OCI-LY3 (cell line): Measurements from ENCODE around the gene BLCAP.

Experiments
- H2AFZ ChIP-seq: fragments of 200-600, 300-600 bp; shearing (Covaris generic); 2 replicates; pipeline ENCODE4 v1.6.0; 2014; ENCODE audit warnings: antibody characterized with exemption, low read depth, low read length
- H3K27ac ChIP-seq: fragments of 200-600, 300-600 bp; sonication (generic); 2 replicates; pipeline ENCODE4 v1.5.1; 2014; ENCODE audit warnings: mild to moderate bottlenecking, low read length, moderate library complexity, mixed read lengths
- H3K27me3 ChIP-seq: fragments of 200-600, 300-600 bp; sonication (generic); 2 replicates; pipeline ENCODE4 v1.6.1; 2014; ENCODE audit warnings: low read depth, low read length, mixed read lengths
- H3K36me3 ChIP-seq: fragments of 200-600, 300-600 bp; sonication (generic); replicated peaks from 2 replicates; pipeline ENCODE3; 2014; ENCODE audit warnings: low read depth, low read length, mixed read lengths
- H3K4me1 ChIP-seq: fragments of 300-600, 200-600 bp; sonication (generic); 2 replicates; pipeline ENCODE4 v1.6.1; 2014; ENCODE audit warnings: low read length, mixed read lengths
- H3K4me2 ChIP-seq: fragments of 200-600, 300-600 bp; sonication (generic); 2 replicates; pipeline ENCODE4 v1.6.1; 2014; ENCODE audit warnings: low read length, mixed read lengths
- H3K4me3 ChIP-seq: fragments of 300-600, 200-600 bp; sonication (generic); 2 replicates; pipeline ENCODE4 v1.5.1; 2014; ENCODE audit warnings: antibody characterized with exemption, mild to moderate bottlenecking, low read length, moderate library complexity
- H3K79me2 ChIP-seq: fragments of 300-600, 200-600 bp; shearing (Covaris generic); 2 replicates; pipeline ENCODE4 v1.6.1; 2014; ENCODE audit warnings: mild to moderate bottlenecking, low read length, mixed read lengths
- H3K9ac ChIP-seq: fragments of 300-600, 200-600 bp; shearing (Covaris generic); 2 replicates; pipeline ENCODE4 v1.6.0; 2014; ENCODE audit warnings: mild to moderate bottlenecking, low read length, moderate library complexity
- H3K9me3 ChIP-seq: fragments of 200-600, 300-600 bp; shearing (Covaris generic); 2 replicates; pipeline ENCODE4 v1.6.1; 2014; ENCODE audit warnings: low read length, mixed read lengths; ENCODE audit not compliant: insufficient read depth
- H4K20me1 ChIP-seq: fragments of 200-600, 300-600 bp; sonication (generic); 2 replicates; pipeline ENCODE4 v1.6.1; 2016; ENCODE audit warnings: low read length, mixed read lengths; ENCODE audit not compliant: insufficient read depth
- EZH2phosphoT487 ChIP-seq: fragments of 200-600 bp; shearing (Covaris generic); IDR thresholded peaks from 2 replicates; pipeline ENCODE4 v1.6.1; 2018; ENCODE audit warnings: antibody characterized with exemption, mixed run types, low read depth
- TF ChIP-seq, protein P1 (sequence below): fragments of 200-600, 300-600 bp; sonication (generic); IDR thresholded peaks from 2 replicates; pipeline ENCODE4 v1.5.1; 2014; ENCODE audit warnings: antibody characterized with exemption, low read length, low read depth

Gene BLCAP

DNA sequence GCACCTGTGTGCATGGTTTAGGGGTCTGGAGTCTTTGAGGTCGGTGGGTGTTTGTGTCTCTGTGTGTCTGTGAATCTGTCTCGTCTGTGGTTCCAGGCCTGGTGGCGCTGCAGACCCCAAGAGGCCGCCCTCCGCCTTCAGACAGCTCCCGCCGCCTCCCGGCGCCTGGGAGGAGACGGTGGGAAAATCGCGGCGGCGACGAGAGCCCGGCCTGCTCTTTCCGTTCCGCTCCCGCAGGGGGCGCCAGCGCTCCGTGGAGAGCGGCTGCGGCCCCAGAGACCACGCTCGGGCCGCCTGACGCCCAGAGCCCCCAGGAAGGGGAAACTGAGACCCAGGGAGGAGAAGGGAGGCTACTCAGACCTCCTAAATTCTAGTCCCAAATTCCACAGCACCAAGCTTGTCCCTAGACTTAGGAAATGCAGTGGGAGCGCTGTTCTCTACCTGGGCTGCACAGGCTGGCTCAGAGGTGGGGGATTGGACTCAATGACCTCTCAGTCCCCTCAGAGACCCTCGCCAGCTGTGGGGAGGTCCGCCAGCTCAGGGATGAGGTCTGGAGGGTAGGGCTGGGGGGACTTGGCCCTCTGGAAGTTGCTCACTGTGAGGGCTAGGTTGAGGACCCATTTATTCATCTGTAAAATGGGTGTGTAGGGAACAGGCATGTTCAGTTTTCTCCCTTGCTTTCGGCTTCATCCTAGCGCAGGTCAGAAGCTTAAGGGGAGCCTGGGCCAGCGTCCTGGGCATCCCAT, 36.9 kb upstream of the BLCAP start:
- H3K36me3 ChIP-seq: no peaks in the 10 kb centered on the region
- no peaks in the 10 kb centered on the region for H3K79me2 ChIP-seq
- H3K4me2 ChIP-seq: peak overlapping the region; percentile 48
- H3K27ac ChIP-seq: no peak overlapping the region
- H3K4me1 ChIP-seq: peaks cover 3% of the 10 kb centered on the region; the same call in 1 of the 2 replicates
- H4K20me1 ChIP-seq: no peaks in the 10 kb centered on the region
- H2AFZ ChIP-seq: peak overlapping the region; percentile 42
- no peak overlapping the region for H3K9ac ChIP-seq
- peaks cover 62% of the 10 kb centered on the region for H3K27me3 ChIP-seq
- H3K9me3 ChIP-seq: no peaks in the 10 kb centered on the region
- TF ChIP-seq EZH2phosphoT487: no peak
- TF ChIP-seq, protein P1, sequence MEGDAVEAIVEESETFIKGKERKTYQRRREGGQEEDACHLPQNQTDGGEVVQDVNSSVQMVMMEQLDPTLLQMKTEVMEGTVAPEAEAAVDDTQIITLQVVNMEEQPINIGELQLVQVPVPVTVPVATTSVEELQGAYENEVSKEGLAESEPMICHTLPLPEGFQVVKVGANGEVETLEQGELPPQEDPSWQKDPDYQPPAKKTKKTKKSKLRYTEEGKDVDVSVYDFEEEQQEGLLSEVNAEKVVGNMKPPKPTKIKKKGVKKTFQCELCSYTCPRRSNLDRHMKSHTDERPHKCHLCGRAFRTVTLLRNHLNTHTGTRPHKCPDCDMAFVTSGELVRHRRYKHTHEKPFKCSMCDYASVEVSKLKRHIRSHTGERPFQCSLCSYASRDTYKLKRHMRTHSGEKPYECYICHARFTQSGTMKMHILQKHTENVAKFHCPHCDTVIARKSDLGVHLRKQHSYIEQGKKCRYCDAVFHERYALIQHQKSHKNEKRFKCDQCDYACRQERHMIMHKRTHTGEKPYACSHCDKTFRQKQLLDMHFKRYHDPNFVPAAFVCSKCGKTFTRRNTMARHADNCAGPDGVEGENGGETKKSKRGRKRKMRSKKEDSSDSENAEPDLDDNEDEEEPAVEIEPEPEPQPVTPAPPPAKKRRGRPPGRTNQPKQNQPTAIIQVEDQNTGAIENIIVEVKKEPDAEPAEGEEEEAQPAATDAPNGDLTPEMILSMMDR: peak; percentile 100
- H3K4me3 ChIP-seq: peak overlapping the region; percentile 25

DNA sequence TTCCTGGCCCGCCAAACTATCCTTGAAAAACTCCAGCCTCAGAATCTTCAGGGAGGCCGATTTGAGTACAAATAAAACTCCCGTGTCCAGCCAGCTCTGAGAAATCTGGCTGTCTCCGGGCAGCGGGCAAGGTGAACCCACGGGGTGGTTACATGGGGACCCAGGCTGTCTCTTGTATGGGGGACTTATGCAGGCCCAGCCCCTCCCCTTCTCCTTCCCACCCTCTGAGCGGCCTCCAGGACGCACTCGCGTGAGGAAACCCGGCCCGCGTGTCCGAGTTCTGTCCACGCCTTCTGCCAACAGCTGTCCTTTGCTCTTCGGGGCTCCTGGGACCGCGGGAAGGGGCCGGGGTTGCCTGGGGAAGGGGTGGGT, 36.3 kb upstream of the BLCAP start:
- Histone ChIP-seq H3K27me3 (peaks cover 56% of the 10 kb centered on the region), H3K79me2 (no peaks in the 10 kb centered on the region), H3K36me3 (no peaks in the 10 kb centered on the region), H3K9me3 (no peaks in the 10 kb centered on the region), H2AFZ (peak overlapping the region; percentile 31; the same call in 1 of the 2 replicates), H3K27ac (no peak overlapping the region), H3K9ac (no peak overlapping the region), H3K4me2 (peak overlapping the region; percentile 48), H3K4me3 (peak overlapping the region; percentile 25; the same call in 1 of the 2 replicates), H3K4me1 (peaks cover 3% of the 10 kb centered on the region; the same call in 1 of the 2 replicates), H4K20me1 (no peaks in the 10 kb centered on the region)
- TF ChIP-seq, protein P1: no peak
- TF ChIP-seq EZH2phosphoT487: no peak

DNA sequence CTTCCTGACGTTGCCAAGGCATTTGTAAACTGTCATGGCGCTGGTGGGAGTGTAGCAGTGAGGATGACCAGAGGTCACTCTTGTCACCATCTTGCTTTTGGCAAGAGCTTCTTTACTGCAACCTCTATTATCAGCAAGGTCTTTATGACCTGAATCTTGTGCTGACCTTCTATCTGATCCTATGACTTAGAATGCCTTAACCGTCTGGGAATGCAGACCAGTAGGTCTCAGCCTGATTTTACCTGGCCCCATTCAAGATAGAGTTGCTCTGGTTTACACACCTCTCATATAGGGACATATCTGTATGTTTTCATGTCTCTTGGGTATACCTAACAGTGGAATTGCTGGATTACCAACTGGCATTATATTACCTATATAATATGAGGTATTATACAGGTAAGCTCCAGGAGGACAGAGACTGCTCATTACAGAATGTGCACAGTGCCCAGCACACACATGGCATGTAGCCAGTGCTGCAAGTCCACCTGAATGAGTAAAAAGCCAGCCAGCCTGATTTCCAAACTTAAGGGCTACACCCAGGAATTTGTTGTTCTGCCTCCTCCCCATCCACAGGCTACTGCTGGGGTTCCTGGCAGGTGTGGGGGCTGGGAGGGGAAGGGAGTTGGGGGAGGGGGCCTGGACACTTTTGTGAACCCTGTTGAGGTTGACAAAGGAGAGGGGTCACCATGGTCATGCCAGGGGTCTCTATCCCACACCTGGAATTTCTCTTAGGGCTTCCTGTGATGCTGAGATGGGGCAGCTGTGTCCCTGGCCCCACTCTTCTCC, 35.2 kb upstream of the BLCAP start:
- Histone ChIP-seq H3K36me3 (no peaks in the 10 kb centered on the region), H3K4me3 (no peak overlapping the region), H3K4me1 (peaks cover 3% of the 10 kb centered on the region; the same call in 1 of the 2 replicates), H3K79me2 (no peaks in the 10 kb centered on the region), H3K27ac (no peak overlapping the region), H4K20me1 (no peaks in the 10 kb centered on the region), H3K27me3 (peaks cover 47% of the 10 kb centered on the region), H3K9me3 (no peaks in the 10 kb centered on the region), H3K4me2 (no peak overlapping the region), H2AFZ (no peak overlapping the region), H3K9ac (no peak overlapping the region)
- TF ChIP-seq EZH2phosphoT487: no peak
- TF ChIP-seq, protein P1: no peak

DNA sequence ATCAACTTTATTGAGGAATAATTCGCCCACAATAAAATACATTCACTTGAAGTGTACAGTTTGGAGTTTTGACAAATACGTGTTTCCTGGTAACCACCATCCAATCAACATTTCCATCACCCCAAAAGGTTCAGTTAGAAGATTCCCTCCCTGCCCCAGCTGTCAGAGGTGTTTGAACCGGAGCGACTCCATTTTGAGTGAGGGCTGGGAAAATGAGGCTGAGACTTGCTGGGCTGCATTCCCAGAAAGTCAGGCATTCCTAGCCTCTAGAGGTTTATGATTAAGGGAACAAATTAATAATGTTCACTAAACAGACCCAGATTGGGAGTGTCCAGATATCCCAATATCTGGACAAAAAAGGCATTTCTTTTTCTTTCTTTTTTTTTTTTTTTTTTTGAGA, 33.0 kb upstream of the BLCAP start:
- H3K79me2 ChIP-seq: no peaks in the 10 kb centered on the region
- H3K4me2 ChIP-seq: no peak overlapping the region
- no peaks in the 10 kb centered on the region for H3K36me3 ChIP-seq
- no peak overlapping the region for H2AFZ ChIP-seq
- H3K9me3 ChIP-seq: no peaks in the 10 kb centered on the region
- no peak overlapping the region for H3K9ac ChIP-seq
- peaks cover 3% of the 10 kb centered on the region; the same call in 1 of the 2 replicates for H3K4me1 ChIP-seq
- H3K27ac ChIP-seq: no peak overlapping the region
- H4K20me1 ChIP-seq: no peaks in the 10 kb centered on the region
- peaks cover 44% of the 10 kb centered on the region for H3K27me3 ChIP-seq
- no peak for TF ChIP-seq EZH2phosphoT487
- TF ChIP-seq, protein P1: no peak
- H3K4me3 ChIP-seq: no peak overlapping the region
